HG03575 (cell line): Measurements from ENCODE around the gene ADGRV1.

Experiments used
- ATAC-seq: cut with Tn5 transposase; IDR thresholded peaks from one replicate; pipeline ENCODE4 v1.9.1; 2021; ENCODE audit not compliant: unreplicated experiment, insufficient number of reproducible peaks, low FRiP score; ENCODE audit errors: extremely low read depth

The ADGRV1 gene

GRCh38 chr5:90878081-90878480 is 319.5 kb downstream of the ADGRV1 start:
- ATAC-seq, result no peak

- no peak for ATAC-seq
These were observed 320.1 kb downstream of the ADGRV1 start for GRCh38 chr5:90878549-90879196.

GRCh38 chr5:90881626-90882150 is 323.1 kb downstream of the ADGRV1 start:
- no peak for ATAC-seq

GRCh38 chr5:90882448-90882847 is 323.9 kb downstream of the ADGRV1 start:
- no peak for ATAC-seq

- ATAC-seq, result no peak
These were observed 326.7 kb downstream of the ADGRV1 start for GRCh38 chr5:90885180-90885868.

GRCh38 chr5:90886381-90886780 is 327.8 kb downstream of the ADGRV1 start:
- no peak for ATAC-seq

GRCh38 chr5:90888511-90889324 is 330.1 kb downstream of the ADGRV1 start:
- ATAC-seq, result no peak

GRCh38 chr5:90889325-90889600 is 330.7 kb downstream of the ADGRV1 start:
- no peak for ATAC-seq

- no peak for ATAC-seq
These were observed 331.6 kb downstream of the ADGRV1 start for GRCh38 chr5:90890180-90890579.

- no peak for ATAC-seq
These were observed 336.3 kb downstream of the ADGRV1 start for GRCh38 chr5:90894866-90895420.

GRCh38 chr5:90897618-90898017 is 339.0 kb downstream of the ADGRV1 start:
- ATAC-seq, result no peak

- no peak for ATAC-seq
These were observed 339.9 kb downstream of the ADGRV1 start for GRCh38 chr5:90898326-90899013.

- no peak for ATAC-seq
These were observed 340.5 kb downstream of the ADGRV1 start for GRCh38 chr5:90899014-90899604.

- ATAC-seq, result no peak
These were observed 342.7 kb downstream of the ADGRV1 start for GRCh38 chr5:90901261-90901660.

GRCh38 chr5:90902170-90902569 is 343.6 kb downstream of the ADGRV1 start:
- ATAC-seq, result no peak

- ATAC-seq, result no peak
These were observed 344.2 kb downstream of the ADGRV1 start for GRCh38 chr5:90902651-90903386.

- ATAC-seq, result no peak
These were observed 350.5 kb downstream of the ADGRV1 start for GRCh38 chr5:90909101-90909503.

GRCh38 chr5:90909940-90910339 is 351.3 kb downstream of the ADGRV1 start:
- no peak for ATAC-seq
